GM11168 (cell line): ENCODE measurements around the gene ARHGEF7.

ENCODE experiments used
- in situ Hi-C: fragments of 300-500 bp; cut with MboI; formaldehyde crosslinking; loops from one replicate; pipeline ENCODE4 v1.12.0; 2022; ENCODE audit warnings: low sequenced_read_pairs; ENCODE audit not compliant: unreplicated experiment

ARHGEF7 gene

GRCh38 chr13:111131611-111132010, 16.5 kb downstream of the ARHGEF7 start:
- in situ Hi-C loops: no loop called here

GRCh38 chr13:111132948-111133347, 17.8 kb downstream of the ARHGEF7 start:
- in situ Hi-C loops: no loop called here

- in situ Hi-C loops: no loop called here
Measured at GRCh38 chr13:111139452-111139851, 24.3 kb downstream of the ARHGEF7 start.

- in situ Hi-C loops: no loop called here
Measured at GRCh38 chr13:111139873-111140561, 24.9 kb downstream of the ARHGEF7 start.

- in situ Hi-C loops: no loop called here
Measured at GRCh38 chr13:111140562-111141105, 25.5 kb downstream of the ARHGEF7 start.

GRCh38 chr13:111142472-111142871, 27.4 kb downstream of the ARHGEF7 start:
- in situ Hi-C loops: no loop called here

- in situ Hi-C loops: no loop called here
Measured at GRCh38 chr13:111143865-111144540, 28.9 kb downstream of the ARHGEF7 start.

GRCh38 chr13:111145071-111145470, 30.0 kb downstream of the ARHGEF7 start:
- in situ Hi-C loops: no loop called here

- in situ Hi-C loops: no loop called here
Measured at GRCh38 chr13:111145506-111145905, 30.4 kb downstream of the ARHGEF7 start.

GRCh38 chr13:111152844-111153243, 37.7 kb downstream of the ARHGEF7 start:
- in situ Hi-C loops: no loop called here

- in situ Hi-C loops: no loop called here
Measured at GRCh38 chr13:111153279-111153976, 38.3 kb downstream of the ARHGEF7 start.

- in situ Hi-C loops: no loop called here
Measured at GRCh38 chr13:111153977-111154332, 38.8 kb downstream of the ARHGEF7 start.

GRCh38 chr13:111156421-111156820, 41.3 kb downstream of the ARHGEF7 start:
- in situ Hi-C loops: no loop called here

GRCh38 chr13:111158136-111158805, 43.2 kb downstream of the ARHGEF7 start:
- in situ Hi-C loops: no loop called here

GRCh38 chr13:111159362-111160320, 44.5 kb downstream of the ARHGEF7 start:
- in situ Hi-C loops: no loop called here

GRCh38 chr13:111160648-111161047, 45.5 kb downstream of the ARHGEF7 start:
- in situ Hi-C loops: no loop called here

GRCh38 chr13:111161601-111162600, 46.8 kb downstream of the ARHGEF7 start:
- in situ Hi-C loops: no loop called here
